OCI-LY3 (cell line): Measurements from ENCODE around the gene FASTK.

Experiments
- H2AFZ ChIP-seq: fragments of 200-600, 300-600 bp; shearing (Covaris generic); 2 replicates; pipeline ENCODE4 v1.6.0; 2014; ENCODE audit warnings: antibody characterized with exemption, low read depth, low read length
- H3K27ac ChIP-seq: fragments of 200-600, 300-600 bp; sonication (generic); 2 replicates; pipeline ENCODE4 v1.5.1; 2014; ENCODE audit warnings: mild to moderate bottlenecking, low read length, moderate library complexity, mixed read lengths
- H3K27me3 ChIP-seq: fragments of 200-600, 300-600 bp; sonication (generic); 2 replicates; pipeline ENCODE4 v1.6.1; 2014; ENCODE audit warnings: low read depth, low read length, mixed read lengths
- H3K36me3 ChIP-seq: fragments of 200-600, 300-600 bp; sonication (generic); replicated peaks from 2 replicates; pipeline ENCODE3; 2014; ENCODE audit warnings: low read depth, low read length, mixed read lengths
- H3K4me1 ChIP-seq: fragments of 300-600, 200-600 bp; sonication (generic); 2 replicates; pipeline ENCODE4 v1.6.1; 2014; ENCODE audit warnings: low read length, mixed read lengths
- H3K4me2 ChIP-seq: fragments of 200-600, 300-600 bp; sonication (generic); 2 replicates; pipeline ENCODE4 v1.6.1; 2014; ENCODE audit warnings: low read length, mixed read lengths
- H3K4me3 ChIP-seq: fragments of 300-600, 200-600 bp; sonication (generic); 2 replicates; pipeline ENCODE4 v1.5.1; 2014; ENCODE audit warnings: antibody characterized with exemption, mild to moderate bottlenecking, low read length, moderate library complexity
- H3K79me2 ChIP-seq: fragments of 300-600, 200-600 bp; shearing (Covaris generic); 2 replicates; pipeline ENCODE4 v1.6.1; 2014; ENCODE audit warnings: mild to moderate bottlenecking, low read length, mixed read lengths
- H3K9ac ChIP-seq: fragments of 300-600, 200-600 bp; shearing (Covaris generic); 2 replicates; pipeline ENCODE4 v1.6.0; 2014; ENCODE audit warnings: mild to moderate bottlenecking, low read length, moderate library complexity
- H3K9me3 ChIP-seq: fragments of 200-600, 300-600 bp; shearing (Covaris generic); 2 replicates; pipeline ENCODE4 v1.6.1; 2014; ENCODE audit warnings: low read length, mixed read lengths; ENCODE audit not compliant: insufficient read depth
- H4K20me1 ChIP-seq: fragments of 200-600, 300-600 bp; sonication (generic); 2 replicates; pipeline ENCODE4 v1.6.1; 2016; ENCODE audit warnings: low read length, mixed read lengths; ENCODE audit not compliant: insufficient read depth
- EZH2phosphoT487 ChIP-seq: fragments of 200-600 bp; shearing (Covaris generic); IDR thresholded peaks from 2 replicates; pipeline ENCODE4 v1.6.1; 2018; ENCODE audit warnings: antibody characterized with exemption, mixed run types, low read depth
- TF ChIP-seq, protein P1 (sequence below): fragments of 200-600, 300-600 bp; sonication (generic); IDR thresholded peaks from 2 replicates; pipeline ENCODE4 v1.5.1; 2014; ENCODE audit warnings: antibody characterized with exemption, low read length, low read depth

FASTK gene

DNA sequence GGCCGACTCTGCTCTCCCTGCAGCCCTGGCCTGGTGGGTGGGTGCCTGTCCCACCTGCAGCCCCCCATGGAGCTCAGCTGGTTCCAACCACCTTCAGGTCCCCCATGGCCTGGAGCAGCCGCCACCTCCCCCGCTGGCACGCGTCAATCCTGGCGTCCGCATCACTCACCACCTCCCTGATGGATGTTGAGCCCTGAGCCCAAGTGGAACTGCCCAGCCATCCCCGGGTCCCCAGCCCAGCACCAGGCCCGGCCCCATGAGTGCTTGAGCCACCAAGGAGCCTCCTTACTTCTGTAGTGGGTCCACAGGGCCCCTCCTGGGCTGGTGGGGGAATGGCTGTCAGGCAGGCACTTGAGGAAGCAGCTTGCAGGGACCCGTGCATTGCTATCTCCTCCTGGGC, 20.3 kb upstream of the FASTK start:
- no peak overlapping the region for H3K4me2 ChIP-seq
- H3K79me2 ChIP-seq, result peaks cover 56% of the 10 kb centered on the region
- TF ChIP-seq EZH2phosphoT487, result no peak
- TF ChIP-seq, protein P1, sequence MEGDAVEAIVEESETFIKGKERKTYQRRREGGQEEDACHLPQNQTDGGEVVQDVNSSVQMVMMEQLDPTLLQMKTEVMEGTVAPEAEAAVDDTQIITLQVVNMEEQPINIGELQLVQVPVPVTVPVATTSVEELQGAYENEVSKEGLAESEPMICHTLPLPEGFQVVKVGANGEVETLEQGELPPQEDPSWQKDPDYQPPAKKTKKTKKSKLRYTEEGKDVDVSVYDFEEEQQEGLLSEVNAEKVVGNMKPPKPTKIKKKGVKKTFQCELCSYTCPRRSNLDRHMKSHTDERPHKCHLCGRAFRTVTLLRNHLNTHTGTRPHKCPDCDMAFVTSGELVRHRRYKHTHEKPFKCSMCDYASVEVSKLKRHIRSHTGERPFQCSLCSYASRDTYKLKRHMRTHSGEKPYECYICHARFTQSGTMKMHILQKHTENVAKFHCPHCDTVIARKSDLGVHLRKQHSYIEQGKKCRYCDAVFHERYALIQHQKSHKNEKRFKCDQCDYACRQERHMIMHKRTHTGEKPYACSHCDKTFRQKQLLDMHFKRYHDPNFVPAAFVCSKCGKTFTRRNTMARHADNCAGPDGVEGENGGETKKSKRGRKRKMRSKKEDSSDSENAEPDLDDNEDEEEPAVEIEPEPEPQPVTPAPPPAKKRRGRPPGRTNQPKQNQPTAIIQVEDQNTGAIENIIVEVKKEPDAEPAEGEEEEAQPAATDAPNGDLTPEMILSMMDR, result no peak
- H2AFZ ChIP-seq, result no peak overlapping the region
- no peak overlapping the region for H3K9ac ChIP-seq
- H3K36me3 ChIP-seq, result peaks cover 3% of the 10 kb centered on the region
- no peaks in the 10 kb centered on the region for H3K9me3 ChIP-seq
- H3K4me3 ChIP-seq, result no peak overlapping the region
- H4K20me1 ChIP-seq, result peaks cover 48% of the 10 kb centered on the region
- no peaks in the 10 kb centered on the region for H3K4me1 ChIP-seq
- H3K27me3 ChIP-seq, result no peaks in the 10 kb centered on the region
- no peak overlapping the region for H3K27ac ChIP-seq

DNA sequence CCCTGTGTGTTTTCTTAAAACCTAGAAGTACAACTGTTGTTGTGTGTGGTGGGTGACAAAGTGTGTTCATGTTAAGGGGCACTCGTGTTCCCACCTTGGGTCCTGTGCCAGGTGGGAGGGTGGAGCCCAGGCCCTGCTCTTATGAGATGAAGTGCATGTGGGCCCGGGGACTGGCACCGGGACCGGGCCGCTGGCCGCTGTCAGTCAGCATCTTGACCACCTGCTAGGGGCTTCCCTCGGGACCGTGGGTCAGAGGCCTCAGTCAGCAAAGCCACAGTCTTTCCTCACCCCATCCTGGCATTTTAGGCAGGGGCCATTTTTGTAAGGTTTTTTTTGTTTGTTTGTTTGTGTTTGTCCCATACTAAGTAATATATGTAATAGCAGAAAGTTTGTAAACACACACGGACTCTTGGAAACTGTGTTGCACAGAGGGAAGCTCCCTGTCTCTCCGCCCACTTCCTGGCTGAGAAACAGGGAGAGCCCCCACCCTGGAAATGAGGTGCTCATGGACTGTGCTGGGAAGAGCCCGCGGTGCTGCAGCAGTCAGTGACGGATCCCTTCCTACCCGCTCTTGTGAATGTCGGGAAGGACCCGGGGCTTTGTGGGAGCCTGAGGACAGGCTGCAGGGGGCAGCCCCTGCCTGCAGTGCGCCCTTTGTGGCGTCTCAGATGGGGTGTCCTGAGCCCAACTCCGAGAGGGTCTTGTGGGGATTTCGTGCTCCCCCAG, 19.0 kb upstream of the FASTK start:
- Histone ChIP-seq H3K79me2 (peaks cover 67% of the 10 kb centered on the region), H3K27ac (no peak overlapping the region)

DNA sequence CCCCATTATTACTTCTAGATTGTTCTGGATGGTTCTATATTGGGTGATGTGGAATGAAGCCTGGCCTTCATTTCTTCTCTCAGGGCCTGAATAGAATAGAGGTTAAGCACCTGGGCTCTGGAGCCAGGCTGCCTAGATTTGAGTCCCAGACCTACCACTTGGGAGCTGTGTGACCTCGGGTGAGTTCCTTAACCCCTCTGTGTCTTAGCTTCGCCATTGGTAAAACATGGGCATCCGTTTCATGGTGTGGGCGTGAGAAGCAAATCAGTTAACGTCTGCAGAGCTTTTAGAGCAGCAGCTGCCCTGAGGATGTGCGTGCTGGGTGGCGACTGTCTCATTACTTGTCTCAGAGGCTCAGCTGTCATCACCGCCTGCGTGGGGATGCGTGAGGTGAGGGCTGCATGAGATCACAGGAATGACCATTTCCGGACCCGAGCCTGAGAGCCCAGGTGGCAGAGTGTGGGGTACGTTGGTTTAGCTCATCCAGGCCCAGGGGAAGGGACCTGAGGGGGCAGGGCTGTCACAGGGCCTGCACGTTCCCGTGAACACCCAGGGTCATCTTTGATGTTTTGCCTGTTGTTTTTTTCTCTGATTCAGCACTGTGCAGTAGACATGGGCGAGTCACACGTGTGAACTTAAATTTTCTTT, 15.3 kb upstream of the FASTK start:
- Histone ChIP-seq H4K20me1 (peaks cover 59% of the 10 kb centered on the region), H3K4me2 (no peak overlapping the region), H3K36me3 (peaks cover 5% of the 10 kb centered on the region), H3K79me2 (peaks cover 86% of the 10 kb centered on the region), H3K27ac (no peak overlapping the region), H3K9ac (no peak overlapping the region), H2AFZ (no peak overlapping the region), H3K27me3 (no peaks in the 10 kb centered on the region), H3K4me1 (no peaks in the 10 kb centered on the region), H3K4me3 (no peak overlapping the region), H3K9me3 (no peaks in the 10 kb centered on the region)
- TF ChIP-seq, protein P1, result no peak
- TF ChIP-seq EZH2phosphoT487, result no peak

More for the DNA sequence above, 19.0 kb upstream of the FASTK start:
- Histone ChIP-seq H4K20me1 (peaks cover 60% of the 10 kb centered on the region), H2AFZ (no peak overlapping the region), H3K9ac (no peak overlapping the region), H3K4me1 (no peaks in the 10 kb centered on the region), H3K4me3 (no peak overlapping the region), H3K4me2 (no peak overlapping the region), H3K36me3 (peaks cover 5% of the 10 kb centered on the region), H3K27me3 (no peaks in the 10 kb centered on the region), H3K9me3 (no peaks in the 10 kb centered on the region)
- no peak for TF ChIP-seq EZH2phosphoT487

DNA sequence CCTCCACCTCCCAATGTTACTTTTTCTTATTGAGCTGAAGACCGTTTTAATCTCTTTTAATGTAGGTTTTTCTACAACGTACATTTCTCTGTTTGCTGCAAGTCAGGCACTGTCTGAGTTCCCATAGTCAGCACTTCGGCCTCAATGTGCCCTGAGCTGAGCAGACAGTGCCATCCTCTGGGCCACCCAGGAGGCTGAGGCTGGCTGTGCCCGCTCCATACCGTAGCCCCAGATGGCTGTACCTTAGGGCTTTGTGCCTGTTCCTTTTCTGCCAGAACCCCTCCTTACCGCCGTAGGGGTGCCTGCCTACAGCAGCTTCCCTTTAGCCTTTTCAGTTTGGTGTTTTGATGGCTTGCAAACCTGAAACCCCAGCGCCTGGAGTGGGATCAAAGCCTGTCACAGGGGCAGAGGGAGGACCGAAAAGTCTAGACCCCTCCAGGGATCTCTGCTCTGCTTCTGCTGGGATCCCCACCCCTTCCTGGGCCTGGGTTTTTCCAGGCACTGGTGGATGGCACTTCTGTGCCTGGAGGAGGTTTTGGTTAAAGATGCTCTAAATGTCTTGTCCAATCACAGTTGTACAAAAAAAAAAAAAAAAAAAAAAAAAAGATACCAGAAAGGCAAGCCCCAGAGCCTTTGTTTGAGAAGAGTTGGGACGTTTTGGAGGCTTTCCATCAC, 14.7 kb upstream of the FASTK start:
- peaks cover 5% of the 10 kb centered on the region for H3K36me3 ChIP-seq
- H3K9ac ChIP-seq, result no peak overlapping the region
- no peaks in the 10 kb centered on the region for H3K27me3 ChIP-seq
- no peaks in the 10 kb centered on the region for H3K9me3 ChIP-seq
- no peak overlapping the region for H3K4me2 ChIP-seq
- no peak overlapping the region for H3K27ac ChIP-seq
- H2AFZ ChIP-seq, result no peak overlapping the region
- no peak overlapping the region for H3K4me3 ChIP-seq
- H4K20me1 ChIP-seq, result peaks cover 56% of the 10 kb centered on the region
- no peaks in the 10 kb centered on the region for H3K4me1 ChIP-seq
- no peak for TF ChIP-seq EZH2phosphoT487
- TF ChIP-seq, protein P1, result no peak
- H3K79me2 ChIP-seq, result peaks cover 85% of the 10 kb centered on the region
